ENCODE results near the gene ISLR.

DNA sequence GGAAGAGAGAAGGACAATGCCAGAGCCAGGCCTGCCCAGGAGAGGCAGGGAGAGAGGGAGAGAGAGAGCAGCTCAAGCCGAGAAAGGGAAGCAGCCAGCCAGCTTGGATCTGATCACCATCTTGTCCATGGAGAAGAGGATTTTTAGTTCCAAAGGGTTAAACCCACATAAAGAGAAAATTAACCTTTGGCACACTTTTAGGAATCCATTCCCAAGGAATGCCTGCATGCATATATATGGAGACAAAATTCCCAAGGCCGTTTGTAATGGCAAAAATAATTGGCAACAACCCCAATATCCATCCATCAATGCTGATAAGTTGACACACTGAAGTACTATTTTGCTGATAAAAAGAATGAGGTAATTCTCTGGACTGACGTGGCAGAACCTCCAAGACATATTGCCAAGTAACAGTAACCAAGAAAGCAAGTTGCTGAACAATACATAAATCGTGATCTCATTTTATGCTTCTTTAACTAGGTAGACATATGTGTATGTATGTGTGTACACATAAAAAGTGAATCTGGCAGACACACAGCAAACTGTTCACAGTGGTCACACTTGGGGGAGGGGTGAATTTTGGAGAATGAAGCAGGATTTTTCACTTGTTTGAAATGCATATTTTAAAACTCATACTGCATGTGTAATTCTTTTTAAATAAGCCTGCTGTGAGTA is 36.6 kb downstream of the ISLR start:
- TF ChIP-seq, protein P1, sequence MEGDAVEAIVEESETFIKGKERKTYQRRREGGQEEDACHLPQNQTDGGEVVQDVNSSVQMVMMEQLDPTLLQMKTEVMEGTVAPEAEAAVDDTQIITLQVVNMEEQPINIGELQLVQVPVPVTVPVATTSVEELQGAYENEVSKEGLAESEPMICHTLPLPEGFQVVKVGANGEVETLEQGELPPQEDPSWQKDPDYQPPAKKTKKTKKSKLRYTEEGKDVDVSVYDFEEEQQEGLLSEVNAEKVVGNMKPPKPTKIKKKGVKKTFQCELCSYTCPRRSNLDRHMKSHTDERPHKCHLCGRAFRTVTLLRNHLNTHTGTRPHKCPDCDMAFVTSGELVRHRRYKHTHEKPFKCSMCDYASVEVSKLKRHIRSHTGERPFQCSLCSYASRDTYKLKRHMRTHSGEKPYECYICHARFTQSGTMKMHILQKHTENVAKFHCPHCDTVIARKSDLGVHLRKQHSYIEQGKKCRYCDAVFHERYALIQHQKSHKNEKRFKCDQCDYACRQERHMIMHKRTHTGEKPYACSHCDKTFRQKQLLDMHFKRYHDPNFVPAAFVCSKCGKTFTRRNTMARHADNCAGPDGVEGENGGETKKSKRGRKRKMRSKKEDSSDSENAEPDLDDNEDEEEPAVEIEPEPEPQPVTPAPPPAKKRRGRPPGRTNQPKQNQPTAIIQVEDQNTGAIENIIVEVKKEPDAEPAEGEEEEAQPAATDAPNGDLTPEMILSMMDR (IDR thresholded peaks at IDR 0.05) = no peak
- no peak for TF ChIP-seq POLR2A (IDR thresholded peaks at IDR 0.05)
